ENCODE results near the gene HRH1.

The HRH1 gene

GRCh38 chr3:11297126-11297525 lies 142.8 kb downstream of the HRH1 start:
- H3K27me3 ChIP-seq (ENCODE audit: insufficient read depth, low read length), result no peaks in the 10 kb centered on the region
- H3K4me2 ChIP-seq (ENCODE audit: low read length), result no peak overlapping the region
- H4K20me1 ChIP-seq (ENCODE audit: insufficient read depth, low read length), result no peaks in the 10 kb centered on the region
- TF ChIP-seq CTCF (IDR thresholded peaks at IDR 0.05; ENCODE audit: low read length) (no peak), EZH2 (IDR thresholded peaks at IDR 0.05; ENCODE audit: borderline replicate concordance, low read length) (no peak)
- no peaks in the 10 kb centered on the region for H3K4me1 ChIP-seq (ENCODE audit: insufficient read depth, low read length, severe bottlenecking)
- H3K4me3 ChIP-seq (ENCODE audit: low read depth, low read length, poor library complexity, severe bottlenecking), result no peak overlapping the region
- no peak overlapping the region for H3K9ac ChIP-seq (ENCODE audit: low read length)
- H3K79me2 ChIP-seq (ENCODE audit: insufficient read depth, low read length), result no peaks in the 10 kb centered on the region
- H3K27ac ChIP-seq (ENCODE audit: low read depth, low read length, poor library complexity, severe bottlenecking), result no peak overlapping the region
- H3K9me3 ChIP-seq (ENCODE audit: low read length), result no peaks in the 10 kb centered on the region
- H2AFZ ChIP-seq (ENCODE audit: low read length), result no peak overlapping the region
- H3F3A ChIP-seq (ENCODE audit: insufficient read depth, low read length), result no peaks in the 10 kb centered on the region
- H3K9me2 ChIP-seq (ENCODE audit: low read depth, low read length), result no peaks in the 10 kb centered on the region
- H3K36me3 ChIP-seq (ENCODE audit: insufficient read depth, low read length), result peaks cover 36% of the 10 kb centered on the region; the same call in 1 of the 2 replicates

GRCh38 chr3:11300970-11301369 lies 146.7 kb downstream of the HRH1 start:
- no peak overlapping the region for H3K9ac ChIP-seq (ENCODE audit: low read length)
- H3K27ac ChIP-seq (ENCODE audit: low read depth, low read length, poor library complexity, severe bottlenecking), result no peak overlapping the region
- H3K4me2 ChIP-seq (ENCODE audit: low read length), result no peak overlapping the region
- H3F3A ChIP-seq (ENCODE audit: insufficient read depth, low read length), result no peaks in the 10 kb centered on the region
- H3K4me1 ChIP-seq (ENCODE audit: insufficient read depth, low read length, severe bottlenecking), result no peaks in the 10 kb centered on the region
- no peaks in the 10 kb centered on the region for H3K27me3 ChIP-seq (ENCODE audit: insufficient read depth, low read length)
- H3K9me2 ChIP-seq (ENCODE audit: low read depth, low read length), result no peaks in the 10 kb centered on the region
- H3K9me3 ChIP-seq (ENCODE audit: low read length), result no peaks in the 10 kb centered on the region
- no peak overlapping the region for H2AFZ ChIP-seq (ENCODE audit: low read length)
- TF ChIP-seq EZH2 (IDR thresholded peaks at IDR 0.05; ENCODE audit: borderline replicate concordance, low read length) (no peak), CTCF (IDR thresholded peaks at IDR 0.05; ENCODE audit: low read length) (no peak)
- no peaks in the 10 kb centered on the region for H4K20me1 ChIP-seq (ENCODE audit: insufficient read depth, low read length)
- H3K36me3 ChIP-seq (ENCODE audit: insufficient read depth, low read length), result peaks cover 49% of the 10 kb centered on the region; the same call in 1 of the 2 replicates
- H3K4me3 ChIP-seq (ENCODE audit: low read depth, low read length, poor library complexity, severe bottlenecking), result no peak overlapping the region
- H3K79me2 ChIP-seq (ENCODE audit: insufficient read depth, low read length), result no peaks in the 10 kb centered on the region

- H2AFZ ChIP-seq (ENCODE audit: low read length), result no peak overlapping the region
- no peaks in the 10 kb centered on the region for H3K27me3 ChIP-seq (ENCODE audit: insufficient read depth, low read length)
- no peak overlapping the region for H3K27ac ChIP-seq (ENCODE audit: low read depth, low read length, poor library complexity, severe bottlenecking)
- no peaks in the 10 kb centered on the region for H3K9me3 ChIP-seq (ENCODE audit: low read length)
- H3K4me2 ChIP-seq (ENCODE audit: low read length), result no peak overlapping the region
- peaks cover 61% of the 10 kb centered on the region; the same call in 1 of the 2 replicates for H3K36me3 ChIP-seq (ENCODE audit: insufficient read depth, low read length)
- H3K9me2 ChIP-seq (ENCODE audit: low read depth, low read length), result no peaks in the 10 kb centered on the region
- no peaks in the 10 kb centered on the region for H4K20me1 ChIP-seq (ENCODE audit: insufficient read depth, low read length)
- TF ChIP-seq CTCF (IDR thresholded peaks at IDR 0.05; ENCODE audit: low read length) (no peak), EZH2 (IDR thresholded peaks at IDR 0.05; ENCODE audit: borderline replicate concordance, low read length) (no peak)
- no peaks in the 10 kb centered on the region for H3K4me1 ChIP-seq (ENCODE audit: insufficient read depth, low read length, severe bottlenecking)
- no peaks in the 10 kb centered on the region for H3K79me2 ChIP-seq (ENCODE audit: insufficient read depth, low read length)
- H3F3A ChIP-seq (ENCODE audit: insufficient read depth, low read length), result no peaks in the 10 kb centered on the region
- H3K9ac ChIP-seq (ENCODE audit: low read length), result no peak overlapping the region
- no peak overlapping the region for H3K4me3 ChIP-seq (ENCODE audit: low read depth, low read length, poor library complexity, severe bottlenecking)
These were observed 148.2 kb downstream of the HRH1 start for GRCh38 chr3:11302444-11302843.
